Glutamatergic neuron (in vitro differentiated cells): ENCODE data around the gene CACNG4. TPM values are rescaled to one million over a fixed set of nuclear protein-coding genes. Genes with fewer than 3 reads are reported as not detected.

Source experiments
- DNase-seq: peaks from one replicate; pipeline ENCODE4 v3.0.0; 2022
- H3K27ac Mint-ChIP-seq: one replicate; pipeline ENCODE4 v1.8.0; 2020; ENCODE audit warnings: mild to moderate bottlenecking, mixed read lengths, inconsistent platforms; ENCODE audit not compliant: unreplicated experiment
- H3K27me3 Mint-ChIP-seq: one replicate; pipeline ENCODE4 v1.8.0; 2020; ENCODE audit warnings: mild to moderate bottlenecking, moderate library complexity, mixed read lengths, inconsistent platforms; ENCODE audit not compliant: unreplicated experiment
- H3K36me3 Mint-ChIP-seq: one replicate; pipeline ENCODE4 v1.8.0; 2020; ENCODE audit warnings: mild to moderate bottlenecking, mixed read lengths, inconsistent platforms; ENCODE audit not compliant: unreplicated experiment
- H3K4me1 Mint-ChIP-seq: one replicate; pipeline ENCODE4 v1.8.0; 2020; ENCODE audit warnings: mild to moderate bottlenecking, low read depth, mixed read lengths, inconsistent platforms; ENCODE audit not compliant: unreplicated experiment
- H3K4me3 Mint-ChIP-seq: one replicate; pipeline ENCODE4 v1.8.0; 2020; ENCODE audit warnings: mild to moderate bottlenecking, mixed read lengths, inconsistent platforms; ENCODE audit not compliant: unreplicated experiment
- H3K9me3 Mint-ChIP-seq: one replicate; pipeline ENCODE4 v1.8.0; 2020; ENCODE audit warnings: mild to moderate bottlenecking, moderate library complexity, mixed read lengths, inconsistent platforms; ENCODE audit not compliant: unreplicated experiment
- CTCF ChIP-seq: fragments of 200-600 bp; sonication (generic); IDR thresholded peaks from one replicate; pipeline ENCODE4 v1.5.0; 2021; ENCODE audit not compliant: partially characterized antibody, unreplicated experiment
- total RNA-seq: library from RNA; stranded (reverse); fragmentation: NEBNext Ultra II Directional; extraction: Animal tissue kit (Norgen Biotek cat#: 25700); gene quantifications from one replicate; pipeline ENCODE4 v1.2.1, GENCODE V29; 2021; ENCODE audit not compliant: unreplicated experiment

The CACNG4 gene
- total RNA-seq, 1 donor from 2014 or later = 105 TPM

- DNase-seq = no peak
- TF ChIP-seq CTCF = no peak
- H3K27ac Mint-ChIP-seq = no peak overlapping the region
- peaks cover 2% of the 10 kb centered on the region for H3K9me3 Mint-ChIP-seq
- H3K36me3 Mint-ChIP-seq = peaks cover 6% of the 10 kb centered on the region
- H3K4me3 Mint-ChIP-seq = no peak overlapping the region
- no peaks in the 10 kb centered on the region for H3K4me1 Mint-ChIP-seq
- no peaks in the 10 kb centered on the region for H3K27me3 Mint-ChIP-seq
Measured at GRCh38 chr17:66920435-66920834, 44.1 kb upstream of the CACNG4 start.

GRCh38 chr17:66920950-66921349, 43.6 kb upstream of the CACNG4 start:
- no peak for DNase-seq
- Mint-ChIP-seq H3K36me3 (peaks cover 6% of the 10 kb centered on the region), H3K27me3 (no peaks in the 10 kb centered on the region), H3K4me1 (no peaks in the 10 kb centered on the region), H3K9me3 (peaks cover 2% of the 10 kb centered on the region), H3K27ac (no peak overlapping the region), H3K4me3 (no peak overlapping the region)
- TF ChIP-seq CTCF = no peak

GRCh38 chr17:66923886-66924285, 40.6 kb upstream of the CACNG4 start:
- H3K36me3 Mint-ChIP-seq = peaks cover 6% of the 10 kb centered on the region
- H3K4me1 Mint-ChIP-seq = no peaks in the 10 kb centered on the region
- no peak overlapping the region for H3K27ac Mint-ChIP-seq
- peaks cover 2% of the 10 kb centered on the region for H3K27me3 Mint-ChIP-seq
- no peak overlapping the region for H3K4me3 Mint-ChIP-seq
- peaks cover 2% of the 10 kb centered on the region for H3K9me3 Mint-ChIP-seq
- DNase-seq = no peak
- no peak for TF ChIP-seq CTCF

GRCh38 chr17:66925811-66926500, 38.6 kb upstream of the CACNG4 start:
- Mint-ChIP-seq H3K27me3 (peaks cover 4% of the 10 kb centered on the region), H3K36me3 (peaks cover 6% of the 10 kb centered on the region), H3K4me3 (no peak overlapping the region), H3K4me1 (peaks cover 4% of the 10 kb centered on the region), H3K9me3 (peaks cover 2% of the 10 kb centered on the region), H3K27ac (no peak overlapping the region)
- no peak for TF ChIP-seq CTCF
- no peak for DNase-seq

- no peak for DNase-seq
- Mint-ChIP-seq H3K36me3 (no peaks in the 10 kb centered on the region), H3K27ac (no peak overlapping the region), H3K9me3 (peaks cover 2% of the 10 kb centered on the region), H3K4me3 (no peak overlapping the region), H3K27me3 (peaks cover 8% of the 10 kb centered on the region), H3K4me1 (peaks cover 4% of the 10 kb centered on the region)
- no peak for TF ChIP-seq CTCF
Measured at GRCh38 chr17:66928949-66929348, 35.6 kb upstream of the CACNG4 start.
